ENCODE results near the gene CYP2C18. TPM values are rescaled to one million over a fixed set of nuclear protein-coding genes. Genes with fewer than 3 reads are reported as not detected.
A peak's percentile ranks its signal among the peaks of the same experiment; 100 is the strongest.
"Not testable (repeated sequence)": the region's sequence is repeated elsewhere in the genome, so short reads cannot be mapped to it uniquely, and the experiment has no call there.

Gene CYP2C18
- total RNA-seq, 2 donors from 2014 or later, result 5.6 to 6.8 TPM

- no peaks in the 10 kb centered on the region for H3K4me1 ChIP-seq
- DNase-seq, result no peak
- H3K36me3 ChIP-seq, result no peaks in the 10 kb centered on the region
- intact Hi-C loops (cut with DNase I), result no loop called here
- no peak overlapping the region for H3K4me3 ChIP-seq
- no peaks in the 10 kb centered on the region for H3K9me3 ChIP-seq
- TF ChIP-seq, protein P1, sequence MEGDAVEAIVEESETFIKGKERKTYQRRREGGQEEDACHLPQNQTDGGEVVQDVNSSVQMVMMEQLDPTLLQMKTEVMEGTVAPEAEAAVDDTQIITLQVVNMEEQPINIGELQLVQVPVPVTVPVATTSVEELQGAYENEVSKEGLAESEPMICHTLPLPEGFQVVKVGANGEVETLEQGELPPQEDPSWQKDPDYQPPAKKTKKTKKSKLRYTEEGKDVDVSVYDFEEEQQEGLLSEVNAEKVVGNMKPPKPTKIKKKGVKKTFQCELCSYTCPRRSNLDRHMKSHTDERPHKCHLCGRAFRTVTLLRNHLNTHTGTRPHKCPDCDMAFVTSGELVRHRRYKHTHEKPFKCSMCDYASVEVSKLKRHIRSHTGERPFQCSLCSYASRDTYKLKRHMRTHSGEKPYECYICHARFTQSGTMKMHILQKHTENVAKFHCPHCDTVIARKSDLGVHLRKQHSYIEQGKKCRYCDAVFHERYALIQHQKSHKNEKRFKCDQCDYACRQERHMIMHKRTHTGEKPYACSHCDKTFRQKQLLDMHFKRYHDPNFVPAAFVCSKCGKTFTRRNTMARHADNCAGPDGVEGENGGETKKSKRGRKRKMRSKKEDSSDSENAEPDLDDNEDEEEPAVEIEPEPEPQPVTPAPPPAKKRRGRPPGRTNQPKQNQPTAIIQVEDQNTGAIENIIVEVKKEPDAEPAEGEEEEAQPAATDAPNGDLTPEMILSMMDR (IDR thresholded peaks at IDR 0.05), result no peak
- no peak overlapping the region for H3K9ac ChIP-seq (ENCODE audit: low read depth in 2 of 2, low read length in 2 of 2)
- H3K27ac ChIP-seq, result no peak overlapping the region
- no peaks in the 10 kb centered on the region for H3K27me3 ChIP-seq
These were observed 38.2 kb upstream of the CYP2C18 start for GRCh38 chr10:94645285-94645684.

DNA sequence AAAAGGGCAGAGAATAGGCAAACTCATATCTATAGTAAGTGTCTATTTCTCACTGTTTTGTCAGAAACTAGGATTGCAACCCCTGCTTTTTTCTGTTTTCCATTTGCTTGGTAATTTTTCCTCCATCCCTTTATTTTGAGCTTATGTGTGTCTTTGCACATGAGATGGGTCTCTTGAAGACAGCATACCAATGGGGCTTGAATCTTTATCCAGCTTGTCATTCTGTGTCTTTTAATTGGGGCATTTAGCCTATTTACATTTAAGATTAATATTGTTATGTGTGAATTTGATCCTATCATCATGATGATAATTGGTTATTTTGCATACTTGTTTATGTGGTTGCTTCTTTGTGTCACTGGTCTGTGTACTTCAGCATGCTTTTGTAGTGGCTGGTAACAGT is 28.3 kb upstream of the CYP2C18 start:
- H3K27me3 ChIP-seq; H3K9ac ChIP-seq (ENCODE audit: low read depth in 2 of 2, low read length in 2 of 2); H3K9me3 ChIP-seq; DNase-seq; H3K36me3 ChIP-seq; intact Hi-C loops (cut with DNase I); H3K4me3 ChIP-seq; H3K27ac ChIP-seq; H3K4me1 ChIP-seq: not testable (repeated sequence)

GRCh38 chr10:94663061-94663460 is 20.5 kb upstream of the CYP2C18 start:
- H3K36me3 ChIP-seq; H3K9me3 ChIP-seq; H3K4me1 ChIP-seq; H3K27me3 ChIP-seq; H3K4me3 ChIP-seq; H3K27ac ChIP-seq; H3K9ac ChIP-seq (ENCODE audit: low read depth in 2 of 2, low read length in 2 of 2); intact Hi-C loops (cut with DNase I): not testable (repeated sequence)
- DNase-seq, result peak; percentile 61

DNA sequence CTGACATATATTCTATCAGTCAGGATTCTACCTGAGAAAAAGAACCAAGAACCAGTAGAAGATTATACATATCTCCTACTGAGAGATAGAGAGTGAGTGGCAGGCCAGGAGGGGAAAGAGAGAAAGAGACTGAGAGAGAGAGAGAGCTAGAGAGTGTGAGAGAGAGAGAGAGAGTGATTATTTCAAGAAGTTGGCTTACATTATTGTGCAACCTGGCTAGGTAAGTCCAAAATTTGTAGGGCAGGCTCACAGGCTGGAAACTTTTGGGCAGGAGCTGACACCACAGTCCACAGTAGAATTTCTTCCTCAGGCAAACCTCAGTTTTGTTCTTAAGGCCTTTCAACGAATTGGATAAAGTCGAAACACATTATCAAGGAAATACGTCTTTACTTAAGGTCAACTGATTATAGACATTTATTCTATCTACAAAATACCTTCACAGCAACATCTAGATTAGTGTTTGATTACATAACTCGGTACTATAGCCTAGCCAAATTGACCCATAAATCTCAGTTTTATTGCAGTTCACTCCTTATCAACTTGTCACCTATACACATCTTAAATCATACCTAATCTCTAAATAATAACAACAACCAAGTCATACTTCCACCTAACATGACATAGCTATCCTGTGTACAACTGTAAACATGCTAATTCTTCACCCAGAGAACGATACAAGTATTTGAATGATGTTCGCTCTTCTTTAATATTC is 17.0 kb upstream of the CYP2C18 start:
- no peaks in the 10 kb centered on the region for H3K4me1 ChIP-seq
- intact Hi-C loops (cut with DNase I), result no loop called here
- no peak overlapping the region for H3K9ac ChIP-seq (ENCODE audit: low read depth in 2 of 2, low read length in 2 of 2)
- no peaks in the 10 kb centered on the region for H3K9me3 ChIP-seq
- DNase-seq, result no peak
- no peaks in the 10 kb centered on the region for H3K27me3 ChIP-seq
- no peaks in the 10 kb centered on the region for H3K36me3 ChIP-seq
- TF ChIP-seq, protein P1 (IDR thresholded peaks at IDR 0.05), result no peak
- H3K4me3 ChIP-seq, result no peak overlapping the region
- H3K27ac ChIP-seq, result no peak overlapping the region

GRCh38 chr10:94673614-94674321 is 9.8 kb upstream of the CYP2C18 start:
- Histone ChIP-seq H3K27me3 (no peaks in the 10 kb centered on the region), H3K27ac (no peak overlapping the region), H3K9ac (ENCODE audit: low read depth in 2 of 2, low read length in 2 of 2) (no peak overlapping the region), H3K4me3 (no peak overlapping the region), H3K9me3 (no peaks in the 10 kb centered on the region), H3K4me1 (peaks cover 5% of the 10 kb centered on the region), H3K36me3 (no peaks in the 10 kb centered on the region)
- TF ChIP-seq, protein P1 (IDR thresholded peaks at IDR 0.05), result no peak
- intact Hi-C loops (cut with DNase I), result no loop called here
- DNase-seq, result no peak

DNA sequence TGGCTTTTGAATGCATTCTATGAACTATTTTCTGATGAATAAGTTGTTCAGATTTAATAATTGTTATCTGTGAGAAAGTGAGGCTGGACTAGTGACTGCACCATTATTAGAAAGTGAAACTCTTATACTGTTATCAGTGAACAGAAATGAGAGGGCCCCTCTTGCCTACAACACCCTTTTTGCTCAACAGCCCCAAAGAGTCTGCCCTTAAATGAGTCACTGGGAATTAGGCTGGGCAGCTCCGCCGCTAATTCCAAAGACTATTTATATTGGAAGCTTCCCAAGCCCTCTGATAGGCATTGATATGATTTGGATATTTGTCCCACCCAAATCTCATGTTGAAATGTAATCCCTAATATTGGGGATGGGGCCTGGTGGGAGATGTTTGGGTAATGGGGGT is 7.0 kb upstream of the CYP2C18 start:
- no peaks in the 10 kb centered on the region for H3K27me3 ChIP-seq
- peaks cover 5% of the 10 kb centered on the region for H3K4me1 ChIP-seq
- intact Hi-C loops (cut with DNase I), result no loop called here
- no peak overlapping the region for H3K9ac ChIP-seq (ENCODE audit: low read depth in 2 of 2, low read length in 2 of 2)
- TF ChIP-seq, protein P1 (IDR thresholded peaks at IDR 0.05), result no peak
- DNase-seq, result no peak
- H3K4me3 ChIP-seq, result no peak overlapping the region
- no peak overlapping the region for H3K27ac ChIP-seq
- H3K9me3 ChIP-seq, result no peaks in the 10 kb centered on the region
- no peaks in the 10 kb centered on the region for H3K36me3 ChIP-seq

Data from colonic mucosa (tissue), 4 donors.